Smooth muscle cell (in vitro differentiated cells): ENCODE results near the gene MRPL42. TPM values are rescaled to one million over a fixed set of nuclear protein-coding genes. Genes with fewer than 3 reads are reported as not detected.

Experiments
- DNase-seq: peaks from one replicate; lab custom pipeline; 2025; ENCODE audit not compliant: unreplicated experiment; lab: John Stamatoyannopoulos, UW
- H2AFZ ChIP-seq: fragments of 200-600 bp; sonication (generic); 2 replicates; pipeline ENCODE4 v1.6.0; 2016; ENCODE audit warnings: antibody characterized with exemption, low read depth, mild to moderate bottlenecking
- H3F3A ChIP-seq: fragments of 200-600 bp; sonication (generic); 2 replicates; pipeline ENCODE4 v1.6.0; 2017; ENCODE audit warnings: antibody characterized with exemption, low read depth
- H3K27ac ChIP-seq: fragments of 200-600 bp; sonication (generic); 2 replicates; pipeline ENCODE4 v1.5.1; 2016; ENCODE audit warnings: low read depth, mild to moderate bottlenecking
- H3K27me3 ChIP-seq: fragments of 200-600 bp; sonication (generic); 2 replicates; pipeline ENCODE4 v1.6.1; 2016; ENCODE audit warnings: low read depth, mild to moderate bottlenecking
- H3K36me3 ChIP-seq: fragments of 200-600 bp; sonication (generic); 2 replicates; pipeline ENCODE4 v1.5.1; 2016; ENCODE audit warnings: low read depth
- H3K4me1 ChIP-seq: fragments of 200-600 bp; sonication (generic); 2 replicates; pipeline ENCODE4 v1.5.1; 2016; ENCODE audit warnings: low read depth
- H3K4me2 ChIP-seq: fragments of 200-600 bp; sonication (generic); 2 replicates; pipeline ENCODE4 v1.6.0; 2016; ENCODE audit warnings: mild to moderate bottlenecking
- H3K4me3 ChIP-seq: fragments of 200-600 bp; sonication (generic); 2 replicates; pipeline ENCODE4 v1.5.1; 2016; ENCODE audit warnings: mild to moderate bottlenecking
- H3K79me2 ChIP-seq: fragments of 200-600 bp; sonication (generic); 2 replicates; pipeline ENCODE4 v1.6.0; 2016; ENCODE audit warnings: low read depth, mild to moderate bottlenecking
- H3K9ac ChIP-seq: fragments of 200-600 bp; sonication (generic); 2 replicates; pipeline ENCODE4 v1.6.0; 2016; ENCODE audit warnings: low read depth
- H3K9me3 ChIP-seq: fragments of 200-600 bp; sonication (generic); replicated peaks from 2 replicates; pipeline ENCODE4 v1.5.1; 2016; ENCODE audit warnings: low read depth
- H4K20me1 ChIP-seq: fragments of 200-600 bp; sonication (generic); 2 replicates; pipeline ENCODE4 v1.6.0; 2016; ENCODE audit warnings: low read depth
- WGBS: methylation state at CpG from one replicate; pipeline ENCODE4 v1.1.7; 2016; ENCODE audit warnings: low lambda C conversion rate; 5-methylcytosine and 5-hydroxymethylcytosine counted together
- polyA plus RNA-seq: library from polyadenylated mRNA; unstranded; fragments of >200 nt; fragmentation: Nextera tagmentation; extraction: Ambion mirVana; gene quantifications from 2 replicates; pipeline ENCODE4 v1.2.1, GENCODE V29; 2016
- total RNA-seq: library from RNA; depleted of rRNA; stranded (reverse); fragments of >200 nt; gene quantifications from 2 replicates; pipeline ENCODE4 v1.2.3, GENCODE V29; 2014
- TF ChIP-seq, protein P1 (sequence below): fragments of 200-600 bp; sonication (generic); IDR thresholded peaks from 2 replicates; pipeline ENCODE4 v1.5.1; 2017; ENCODE audit warnings: borderline replicate concordance, mild to moderate bottlenecking, antibody characterized with exemption; ENCODE audit not compliant: insufficient read depth, poor library complexity, severe bottlenecking

The MRPL42 gene
- total RNA-seq = 113 and 135 TPM in 2 replicates
- polyA plus RNA-seq = 82.8 and 85.5 TPM in 2 replicates

- no peaks in the 10 kb centered on the region for H3F3A ChIP-seq
- H3K4me1 ChIP-seq = peaks cover 15% of the 10 kb centered on the region
- TF ChIP-seq, protein P1, sequence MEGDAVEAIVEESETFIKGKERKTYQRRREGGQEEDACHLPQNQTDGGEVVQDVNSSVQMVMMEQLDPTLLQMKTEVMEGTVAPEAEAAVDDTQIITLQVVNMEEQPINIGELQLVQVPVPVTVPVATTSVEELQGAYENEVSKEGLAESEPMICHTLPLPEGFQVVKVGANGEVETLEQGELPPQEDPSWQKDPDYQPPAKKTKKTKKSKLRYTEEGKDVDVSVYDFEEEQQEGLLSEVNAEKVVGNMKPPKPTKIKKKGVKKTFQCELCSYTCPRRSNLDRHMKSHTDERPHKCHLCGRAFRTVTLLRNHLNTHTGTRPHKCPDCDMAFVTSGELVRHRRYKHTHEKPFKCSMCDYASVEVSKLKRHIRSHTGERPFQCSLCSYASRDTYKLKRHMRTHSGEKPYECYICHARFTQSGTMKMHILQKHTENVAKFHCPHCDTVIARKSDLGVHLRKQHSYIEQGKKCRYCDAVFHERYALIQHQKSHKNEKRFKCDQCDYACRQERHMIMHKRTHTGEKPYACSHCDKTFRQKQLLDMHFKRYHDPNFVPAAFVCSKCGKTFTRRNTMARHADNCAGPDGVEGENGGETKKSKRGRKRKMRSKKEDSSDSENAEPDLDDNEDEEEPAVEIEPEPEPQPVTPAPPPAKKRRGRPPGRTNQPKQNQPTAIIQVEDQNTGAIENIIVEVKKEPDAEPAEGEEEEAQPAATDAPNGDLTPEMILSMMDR = peak; percentile 81
- peaks cover 47% of the 10 kb centered on the region for H3K79me2 ChIP-seq
- H3K9me3 ChIP-seq = no peaks in the 10 kb centered on the region
- DNase-seq = peak; percentile 84
- H3K27ac ChIP-seq = peak within 1 kb of the TSS; percentile 90
- H3K36me3 ChIP-seq = no peaks in the 10 kb centered on the region
- H3K4me2 ChIP-seq = peak within 1 kb of the TSS; percentile 89
- H3K4me3 ChIP-seq = peak within 1 kb of the TSS; percentile 77
- peak within 1 kb of the TSS; percentile 90 for H3K9ac ChIP-seq
- H4K20me1 ChIP-seq = peaks cover 8% of the 10 kb centered on the region
- WGBS = 2% methylated on average over 36 of the region's 36 CpGs
- H2AFZ ChIP-seq = peak within 1 kb of the TSS; percentile 97
- H3K27me3 ChIP-seq = no peaks in the 10 kb centered on the region
These were observed at the start of gene MRPL42 for GRCh38 chr12:93467351-93468007. Gene MRPL42, plus strand, starts transcription at chr12:93467514. Its CDS starts 1,772 bp downstream, at chr12:93469286.

- Histone ChIP-seq H2AFZ (no peak overlapping the region), H3F3A (peaks cover 27% of the 10 kb centered on the region), H3K27me3 (no peaks in the 10 kb centered on the region), H3K9ac (no peak overlapping the region), H4K20me1 (peaks cover 67% of the 10 kb centered on the region), H3K27ac (no peak overlapping the region), H3K4me1 (peaks cover 23% of the 10 kb centered on the region), H3K79me2 (peaks cover 94% of the 10 kb centered on the region), H3K4me3 (no peak overlapping the region), H3K9me3 (no peaks in the 10 kb centered on the region), H3K4me2 (no peak overlapping the region), H3K36me3 (no peaks in the 10 kb centered on the region)
- TF ChIP-seq, protein P1 = no peak
- 94% methylated on average over 4 of the region's 4 CpGs for WGBS
- DNase-seq = no peak
These were observed 49.3 kb upstream of the MRPL42 start for GRCh38 chr12:93417967-93418480.

GRCh38 chr12:93419388-93420034 lies 47.8 kb upstream of the MRPL42 start:
- Histone ChIP-seq H3K9me3 (no peaks in the 10 kb centered on the region), H3K4me1 (peaks cover 38% of the 10 kb centered on the region), H3K4me2 (no peak overlapping the region), H3K27me3 (no peaks in the 10 kb centered on the region), H3K4me3 (no peak overlapping the region), H3F3A (peaks cover 19% of the 10 kb centered on the region), H3K36me3 (no peaks in the 10 kb centered on the region), H3K79me2 (peaks cover 94% of the 10 kb centered on the region), H4K20me1 (peaks cover 75% of the 10 kb centered on the region), H3K9ac (no peak overlapping the region), H2AFZ (no peak overlapping the region), H3K27ac (no peak overlapping the region)
- WGBS = 14% methylated on average over 1 of the region's 1 CpG
- DNase-seq = no peak
- TF ChIP-seq, protein P1 = peak; percentile 65
